Stimulated activated CD8-positive, alpha-beta memory T cell treated with anti-CD3 and anti-CD28 coated beads, Interleukin-12 subunit alpha, Interleukin-12 subunit beta, amount 100 ng/mL, for 4 hours (primary cell): ENCODE measurements around the gene P2RX3.

Source experiments
- DNase-seq: peaks from one replicate; pipeline ENCODE4 v3.0.0-alpha.2; 2020; ENCODE audit warnings: low read depth

P2RX3 gene

GRCh38 chr11:57310091-57310490 lies 28.1 kb upstream of the P2RX3 start:
- no peak for DNase-seq

- no peak for DNase-seq
Measured at GRCh38 chr11:57310630-57311086, 27.5 kb upstream of the P2RX3 start.

GRCh38 chr11:57311109-57311936 lies 26.8 kb upstream of the P2RX3 start:
- peak; percentile 30 for DNase-seq

- no peak for DNase-seq
Measured at GRCh38 chr11:57312511-57313021, 25.6 kb upstream of the P2RX3 start.

GRCh38 chr11:57313071-57313787 lies 24.9 kb upstream of the P2RX3 start:
- DNase-seq: no peak

GRCh38 chr11:57313788-57314135 lies 24.4 kb upstream of the P2RX3 start:
- DNase-seq: no peak

GRCh38 chr11:57314221-57314973 lies 23.8 kb upstream of the P2RX3 start:
- no peak for DNase-seq

- DNase-seq: no peak
Measured at GRCh38 chr11:57315491-57315890, 22.7 kb upstream of the P2RX3 start.

- DNase-seq: no peak
Measured at GRCh38 chr11:57316017-57316416, 22.1 kb upstream of the P2RX3 start.

GRCh38 chr11:57318178-57318577 lies 20.0 kb upstream of the P2RX3 start:
- DNase-seq: no peak

GRCh38 chr11:57320067-57320718 lies 18.0 kb upstream of the P2RX3 start:
- DNase-seq: no peak

- DNase-seq: no peak
Measured at GRCh38 chr11:57320719-57321387, 17.3 kb upstream of the P2RX3 start.

- no peak for DNase-seq
Measured at GRCh38 chr11:57321388-57322255, 16.5 kb upstream of the P2RX3 start.

GRCh38 chr11:57322256-57323166 lies 15.6 kb upstream of the P2RX3 start:
- DNase-seq: no peak

- DNase-seq: no peak
Measured at GRCh38 chr11:57323167-57323854, 14.8 kb upstream of the P2RX3 start.

- no peak for DNase-seq
Measured at GRCh38 chr11:57323855-57324153, 14.3 kb upstream of the P2RX3 start.

GRCh38 chr11:57324154-57324885 lies 13.8 kb upstream of the P2RX3 start:
- DNase-seq: no peak
